Gastrocnemius medialis (tissue), 4 donors: Measurements from ENCODE around the gene CELF4.

Source experiments
- CTCF ChIP-seq, 5 experiments: fragments of 450-650 bp in 3 of 5; fragments of 200-600 bp in 2 of 5; sonication (generic) in 2 of 5; IDR thresholded peaks in 4 of 5; conservative IDR thresholded peaks in 1 of 5; 1 replicate in 4 of 5; 2 replicates in 1 of 5; pipeline ENCODE4 v1.5.1; 2016 to 2019; ENCODE audit warnings: antibody characterized with exemption in 5 of 5, mild to moderate bottlenecking in 3 of 5, moderate library complexity in 3 of 5
- POLR2A ChIP-seq, 2 donors: fragments of 450-650 bp; IDR thresholded peaks; one replicate each; pipeline ENCODE4 v1.6.1; 2017; ENCODE audit warnings: antibody characterized with exemption in 2 of 2, mild to moderate bottlenecking in 2 of 2, moderate library complexity in 2 of 2

DNA sequence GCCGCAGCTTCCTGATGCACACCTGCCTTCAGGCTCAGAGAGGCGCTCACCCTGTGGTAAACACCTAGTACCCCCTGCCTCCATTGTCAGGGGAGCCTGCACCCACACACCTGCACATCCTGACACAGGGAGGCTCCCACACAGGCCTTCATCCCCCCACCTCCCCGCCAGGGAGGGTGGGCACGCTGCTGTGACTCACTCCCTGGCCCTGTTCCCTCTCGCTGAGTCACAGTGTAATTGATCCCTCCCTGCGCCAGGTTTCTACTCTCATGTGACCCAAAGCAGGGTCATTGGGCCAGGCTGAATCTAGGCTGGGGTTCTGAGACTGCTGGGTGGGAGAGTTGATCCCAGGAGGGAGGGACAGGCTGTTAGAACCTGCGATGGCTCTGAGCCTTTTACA lies 8.5 kb upstream of the CELF4 start:
- TF ChIP-seq CTCF (IDR thresholded peaks at IDR 0.05 in 4 of 5, conservative IDR thresholded peaks at IDR 0.05 in 1 of 5) (no peak), POLR2A (IDR thresholded peaks at IDR 0.05) (no peak)
